Measurements from ENCODE around the gene FAAH.

DNA sequence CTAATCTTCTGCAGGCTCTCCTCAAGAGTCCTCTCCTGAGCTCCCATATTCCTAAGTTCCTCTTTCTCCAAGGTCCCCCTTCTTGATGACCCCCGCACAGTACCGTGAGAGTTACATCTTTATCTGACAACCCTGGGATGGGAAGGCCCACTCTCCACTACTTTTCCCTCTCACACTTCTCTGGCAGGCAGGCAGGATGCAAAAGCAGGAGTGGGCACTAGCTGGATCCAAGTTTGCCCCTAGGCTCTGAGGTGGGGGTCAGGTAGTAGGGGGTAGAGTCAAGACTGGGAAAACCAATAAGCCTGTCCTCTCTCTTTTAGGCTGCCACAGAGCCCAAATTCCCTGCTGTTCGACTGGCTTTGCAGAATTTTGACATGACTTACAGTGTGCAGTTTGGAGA, 49.6 kb upstream of the FAAH start:
- TF ChIP-seq, protein P1, sequence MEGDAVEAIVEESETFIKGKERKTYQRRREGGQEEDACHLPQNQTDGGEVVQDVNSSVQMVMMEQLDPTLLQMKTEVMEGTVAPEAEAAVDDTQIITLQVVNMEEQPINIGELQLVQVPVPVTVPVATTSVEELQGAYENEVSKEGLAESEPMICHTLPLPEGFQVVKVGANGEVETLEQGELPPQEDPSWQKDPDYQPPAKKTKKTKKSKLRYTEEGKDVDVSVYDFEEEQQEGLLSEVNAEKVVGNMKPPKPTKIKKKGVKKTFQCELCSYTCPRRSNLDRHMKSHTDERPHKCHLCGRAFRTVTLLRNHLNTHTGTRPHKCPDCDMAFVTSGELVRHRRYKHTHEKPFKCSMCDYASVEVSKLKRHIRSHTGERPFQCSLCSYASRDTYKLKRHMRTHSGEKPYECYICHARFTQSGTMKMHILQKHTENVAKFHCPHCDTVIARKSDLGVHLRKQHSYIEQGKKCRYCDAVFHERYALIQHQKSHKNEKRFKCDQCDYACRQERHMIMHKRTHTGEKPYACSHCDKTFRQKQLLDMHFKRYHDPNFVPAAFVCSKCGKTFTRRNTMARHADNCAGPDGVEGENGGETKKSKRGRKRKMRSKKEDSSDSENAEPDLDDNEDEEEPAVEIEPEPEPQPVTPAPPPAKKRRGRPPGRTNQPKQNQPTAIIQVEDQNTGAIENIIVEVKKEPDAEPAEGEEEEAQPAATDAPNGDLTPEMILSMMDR (IDR thresholded peaks at IDR 0.05), result no peak
- TF ChIP-seq POLR2AphosphoS5 (IDR thresholded peaks at IDR 0.05), result no peak
- TF ChIP-seq POLR2A (IDR thresholded peaks at IDR 0.05), result no peak

Data from breast epithelium (tissue), 3 donors.